ENCODE measurements around the gene GRM7. TPM values are rescaled to one million over a fixed set of nuclear protein-coding genes. Genes with fewer than 3 reads are reported as not detected.
A peak's percentile ranks its signal among the peaks of the same experiment; 100 is the strongest.

Gene GRM7
- total RNA-seq, 1 experiment from 2014 or later, result not detected

DNA sequence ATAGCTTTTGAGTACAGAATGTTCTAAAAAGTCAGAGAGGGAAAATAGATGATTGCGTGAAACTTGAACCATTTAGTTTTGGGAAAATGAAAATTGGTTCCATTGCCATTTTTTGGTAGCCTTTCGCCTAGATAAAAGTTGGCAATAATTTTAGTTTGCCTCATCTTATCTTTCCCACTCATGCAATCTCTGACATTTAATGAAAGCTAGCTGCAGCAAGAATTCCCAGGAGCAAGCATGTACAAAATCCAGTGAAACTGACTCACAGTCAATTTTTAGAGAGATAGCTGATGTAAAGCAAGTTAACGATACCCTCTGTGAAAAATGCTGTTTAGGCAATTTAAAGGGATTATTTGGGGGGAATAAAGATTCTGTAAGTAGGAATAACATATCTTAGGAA is 797.4 kb downstream of the GRM7 start:
- Histone ChIP-seq H3K4me1 (replicated peaks) (peaks cover 9% of the 10 kb centered on the region), H3K27ac (no peak overlapping the region), H3K27me3 (replicated peaks) (no peaks in the 10 kb centered on the region), H3K4me3 (no peak overlapping the region), H3K36me3 (no peaks in the 10 kb centered on the region), H3K9me3 (replicated peaks) (no peaks in the 10 kb centered on the region)
- DNase-seq (ENCODE audit: low read depth in 1 of 2, low spot score in 2 of 2), result no peak

DNA sequence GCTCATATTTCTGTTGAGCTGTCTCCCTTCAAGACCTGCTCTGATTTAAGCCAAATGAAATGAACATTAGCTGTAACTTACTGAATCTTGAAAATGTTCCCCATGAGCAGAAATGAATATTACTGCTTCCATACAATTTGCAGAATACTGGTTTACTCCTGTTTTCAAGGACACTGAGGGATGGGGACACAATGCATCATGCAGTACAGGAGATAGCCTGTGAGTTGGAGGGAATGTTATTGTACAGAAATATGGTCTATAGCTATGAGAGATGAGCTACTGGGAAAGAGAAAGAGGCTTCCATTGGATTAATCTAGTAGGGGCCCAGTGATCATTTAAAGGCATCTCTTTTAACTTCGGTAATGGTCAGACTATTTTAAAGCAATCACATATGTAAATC is 798.2 kb downstream of the GRM7 start:
- H3K4me3 ChIP-seq, result no peak overlapping the region
- H3K27ac ChIP-seq, result no peak overlapping the region
- H3K9me3 ChIP-seq (replicated peaks), result no peaks in the 10 kb centered on the region
- H3K4me1 ChIP-seq (replicated peaks), result peaks cover 9% of the 10 kb centered on the region
- H3K27me3 ChIP-seq (replicated peaks), result no peaks in the 10 kb centered on the region
- H3K36me3 ChIP-seq, result no peaks in the 10 kb centered on the region
- DNase-seq (ENCODE audit: low read depth in 1 of 2, low spot score in 2 of 2), result no peak

DNA sequence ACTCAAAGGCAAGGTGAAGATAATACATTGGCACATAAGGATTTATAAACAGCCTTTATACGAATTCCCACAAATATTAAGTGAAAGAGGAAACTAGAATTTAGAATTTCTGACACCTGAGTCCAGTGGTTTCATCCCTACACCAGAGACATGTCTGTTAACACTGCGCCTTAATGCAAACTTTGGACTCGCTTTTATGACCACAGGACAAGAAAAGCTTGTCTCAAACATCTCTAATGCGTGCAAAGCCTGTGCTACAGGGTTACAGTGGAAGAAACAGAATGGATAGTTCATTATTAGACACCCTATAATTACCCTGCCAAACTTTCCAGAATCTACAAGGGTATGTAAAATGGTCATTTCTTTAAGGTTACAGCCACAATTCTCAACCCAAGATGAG is 802.9 kb downstream of the GRM7 start:
- DNase-seq (ENCODE audit: low read depth in 1 of 2, low spot score in 2 of 2), result no peak
- Histone ChIP-seq H3K4me1 (replicated peaks) (peaks cover 5% of the 10 kb centered on the region), H3K27me3 (replicated peaks) (no peaks in the 10 kb centered on the region), H3K9me3 (replicated peaks) (no peaks in the 10 kb centered on the region), H3K4me3 (no peak overlapping the region), H3K27ac (no peak overlapping the region), H3K36me3 (no peaks in the 10 kb centered on the region)

DNA sequence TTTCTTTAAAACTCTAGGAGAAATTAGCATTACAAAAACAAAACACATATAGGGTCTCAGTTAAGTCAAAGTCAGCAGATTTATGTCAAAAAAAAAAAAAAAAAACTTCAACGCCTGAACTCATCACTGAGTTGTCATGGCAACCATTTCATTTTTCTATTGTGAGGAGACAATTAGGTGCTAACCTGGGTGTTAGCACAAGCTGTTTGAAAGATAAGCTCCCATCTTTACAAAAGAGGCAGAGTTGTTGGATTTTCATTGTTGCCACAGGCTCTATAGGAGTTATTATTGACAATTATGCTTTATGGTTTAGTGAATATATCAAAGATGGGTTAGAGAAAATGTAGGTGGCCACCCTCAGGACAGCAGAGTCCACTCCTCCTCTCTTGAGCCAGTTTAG is 806.9 kb downstream of the GRM7 start:
- H3K27me3 ChIP-seq (replicated peaks), result no peaks in the 10 kb centered on the region
- H3K27ac ChIP-seq, result no peak overlapping the region
- no peaks in the 10 kb centered on the region for H3K9me3 ChIP-seq (replicated peaks)
- no peak for DNase-seq (ENCODE audit: low read depth in 1 of 2, low spot score in 2 of 2)
- H3K4me1 ChIP-seq (replicated peaks), result no peaks in the 10 kb centered on the region
- no peak overlapping the region for H3K4me3 ChIP-seq
- no peaks in the 10 kb centered on the region for H3K36me3 ChIP-seq

DNA sequence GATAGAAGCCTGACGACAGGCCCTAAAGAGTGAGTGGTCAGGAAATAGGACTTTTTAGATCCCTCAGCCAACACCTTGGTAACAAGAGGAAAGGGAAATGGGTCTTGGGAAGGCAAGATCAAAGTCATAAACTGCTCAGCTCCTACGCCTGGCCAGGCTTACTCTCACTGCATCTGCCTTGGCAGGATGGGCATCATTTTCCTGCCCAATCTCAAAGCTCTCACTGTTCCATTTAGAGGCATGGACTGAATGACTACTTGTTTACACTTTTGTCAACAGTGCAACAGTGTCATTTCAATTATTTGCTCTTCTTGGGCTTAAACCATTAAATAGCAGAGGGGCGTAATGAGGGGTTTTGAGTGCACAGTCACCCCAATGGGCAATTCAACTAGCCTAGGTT is 808.7 kb downstream of the GRM7 start:
- Histone ChIP-seq H3K9me3 (replicated peaks) (no peaks in the 10 kb centered on the region), H3K4me1 (replicated peaks) (no peaks in the 10 kb centered on the region), H3K27me3 (replicated peaks) (no peaks in the 10 kb centered on the region), H3K27ac (no peak overlapping the region), H3K36me3 (no peaks in the 10 kb centered on the region), H3K4me3 (no peak overlapping the region)
- no peak for DNase-seq (ENCODE audit: low read depth in 1 of 2, low spot score in 2 of 2)

DNA sequence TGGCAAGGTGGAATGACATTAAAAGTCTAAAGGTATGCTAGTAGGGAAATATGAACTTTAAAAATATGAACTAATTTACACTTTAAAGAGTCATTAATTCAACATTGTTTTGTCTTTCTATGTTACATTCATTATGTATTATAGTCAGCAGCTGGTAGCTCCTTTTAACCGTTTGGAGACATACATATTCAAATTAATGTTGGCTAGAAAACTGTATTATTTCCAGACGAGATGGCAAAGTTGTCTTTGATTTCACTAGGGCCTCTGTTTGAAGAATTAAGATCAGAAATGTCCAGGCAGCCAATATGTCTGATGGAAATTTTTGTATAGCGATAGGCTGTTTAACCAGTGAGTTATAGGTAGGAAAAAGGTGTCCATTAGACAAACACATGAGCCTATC is 817.6 kb downstream of the GRM7 start:
- no peak overlapping the region for H3K27ac ChIP-seq
- H3K9me3 ChIP-seq (replicated peaks), result no peaks in the 10 kb centered on the region; the same call in 1 of the 2 replicates
- no peaks in the 10 kb centered on the region for H3K36me3 ChIP-seq
- H3K4me3 ChIP-seq, result no peak overlapping the region
- DNase-seq (ENCODE audit: low read depth in 1 of 2, low spot score in 2 of 2), result no peak
- H3K27me3 ChIP-seq (replicated peaks), result no peaks in the 10 kb centered on the region
- peaks cover 11% of the 10 kb centered on the region for H3K4me1 ChIP-seq (replicated peaks)

DNA sequence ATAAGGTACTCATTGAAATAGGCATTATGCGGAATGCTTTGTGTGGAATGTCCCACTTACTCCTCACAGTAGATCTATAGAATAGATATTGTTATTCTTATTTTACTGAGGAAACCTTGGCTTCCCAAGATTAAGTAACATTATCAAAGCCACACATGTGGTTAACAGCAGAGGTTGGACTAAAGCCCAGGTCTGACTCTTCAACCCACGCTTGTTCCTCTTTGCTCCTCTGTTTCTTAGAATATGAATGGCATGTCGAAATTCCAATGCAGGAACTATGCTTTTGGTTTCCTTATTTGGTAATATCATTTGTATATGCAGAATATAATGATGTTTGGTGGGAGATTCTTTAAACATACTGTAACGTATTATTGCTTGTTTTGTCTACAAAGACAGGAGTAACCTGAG is 821.9 kb downstream of the GRM7 start:
- DNase-seq (ENCODE audit: low read depth in 1 of 2, low spot score in 2 of 2), result peak; percentile 54 to 66
- H3K27me3 ChIP-seq (replicated peaks), result no peaks in the 10 kb centered on the region
- peak overlapping the region; percentile 56 for H3K27ac ChIP-seq
- peaks cover 27% of the 10 kb centered on the region for H3K4me1 ChIP-seq (replicated peaks)
- H3K4me3 ChIP-seq, result no peak overlapping the region
- H3K9me3 ChIP-seq (replicated peaks), result no peaks in the 10 kb centered on the region; the same call in 1 of the 2 replicates
- H3K36me3 ChIP-seq, result no peaks in the 10 kb centered on the region

DNA sequence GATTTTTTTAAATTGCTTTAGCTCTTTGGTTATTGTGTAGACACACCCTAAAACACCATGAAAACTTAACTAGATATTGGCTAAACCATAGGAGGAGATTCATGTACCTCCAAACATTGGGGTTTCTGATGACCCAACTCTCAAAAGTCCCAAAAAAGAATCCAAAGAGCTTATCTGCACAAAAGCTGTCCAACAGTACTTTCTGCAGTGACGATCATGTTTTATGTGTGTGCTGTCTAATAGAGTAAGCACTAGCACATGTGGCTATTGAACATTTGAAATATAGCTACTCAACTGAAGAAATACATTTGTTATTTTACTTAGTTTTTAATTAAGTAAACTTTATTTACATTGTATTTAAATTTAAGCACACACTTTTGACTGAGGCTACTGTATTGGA is 822.5 kb downstream of the GRM7 start:
- Histone ChIP-seq H3K4me1 (replicated peaks) (peaks cover 27% of the 10 kb centered on the region), H3K4me3 (no peak overlapping the region), H3K9me3 (replicated peaks) (no peaks in the 10 kb centered on the region; the same call in 1 of the 2 replicates), H3K27me3 (replicated peaks) (no peaks in the 10 kb centered on the region), H3K27ac (peak overlapping the region; percentile 56), H3K36me3 (no peaks in the 10 kb centered on the region)
- no peak for DNase-seq (ENCODE audit: low read depth in 1 of 2, low spot score in 2 of 2)

DNA sequence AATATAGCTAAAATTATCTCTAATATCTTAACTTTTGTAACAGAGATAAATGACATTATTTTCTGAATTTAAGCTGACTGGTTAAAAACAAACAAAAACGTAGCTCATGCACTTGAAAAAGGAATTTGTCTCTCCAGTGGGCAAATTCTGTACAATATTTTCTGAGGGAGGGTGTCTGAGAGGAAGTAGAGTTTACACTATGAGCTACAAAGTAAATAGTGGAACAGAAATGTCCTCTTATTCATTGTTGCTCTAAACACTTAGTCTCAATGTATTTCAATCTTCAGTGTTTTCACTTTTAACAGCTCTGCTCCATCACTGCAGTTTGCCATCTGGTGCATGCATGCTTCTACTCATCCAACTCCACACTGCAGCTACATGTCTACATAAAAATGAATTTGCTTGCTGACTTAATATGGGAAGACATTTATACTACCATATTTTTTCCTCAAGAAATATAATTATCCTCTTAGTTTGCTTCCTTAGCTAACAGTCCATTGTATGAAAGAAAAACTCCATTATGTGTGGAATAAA is 823.3 kb downstream of the GRM7 start:
- H3K27me3 ChIP-seq (replicated peaks), result no peaks in the 10 kb centered on the region
- H3K36me3 ChIP-seq, result no peaks in the 10 kb centered on the region
- H3K4me3 ChIP-seq, result no peak overlapping the region
- H3K9me3 ChIP-seq (replicated peaks), result no peaks in the 10 kb centered on the region
- H3K27ac ChIP-seq, result no peak overlapping the region
- peaks cover 27% of the 10 kb centered on the region for H3K4me1 ChIP-seq (replicated peaks)
- peak in 1 of 2 experiments; percentile 23 for DNase-seq (ENCODE audit: low read depth in 1 of 2, low spot score in 2 of 2)

DNA sequence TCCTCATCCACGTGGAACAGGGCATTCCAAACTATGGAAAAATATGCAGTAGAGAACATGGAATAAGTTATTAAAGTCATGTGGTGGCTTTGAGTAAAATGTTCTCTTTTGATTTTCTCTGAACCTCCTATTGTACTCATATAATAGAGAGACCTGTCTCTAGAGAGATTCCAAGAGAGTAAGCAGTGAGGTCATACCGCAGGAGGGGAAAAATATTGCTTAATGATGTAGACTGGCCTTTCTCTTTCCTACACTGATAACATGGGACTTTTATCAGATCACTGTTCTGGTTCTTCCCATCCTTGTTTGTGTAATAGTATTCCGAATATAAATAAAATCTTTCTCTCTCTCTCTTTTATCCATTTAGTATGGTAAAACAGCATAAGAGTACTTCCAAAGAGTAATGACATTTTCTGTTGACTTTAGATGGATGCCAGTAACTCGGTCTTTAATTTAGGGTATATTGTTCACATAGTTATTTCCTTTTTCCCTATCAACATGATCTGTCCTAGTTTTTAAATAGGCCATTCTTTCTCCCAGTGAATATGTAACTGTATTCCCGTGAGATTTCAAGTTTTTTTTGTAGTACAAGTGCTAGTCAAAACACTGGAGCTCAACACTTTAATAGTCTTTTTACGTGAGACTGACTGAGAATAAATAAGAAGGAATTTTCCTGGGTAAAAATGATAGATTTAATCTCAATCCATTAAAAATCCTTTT is 826.7 kb downstream of the GRM7 start:
- no peak overlapping the region for H3K27ac ChIP-seq
- H3K27me3 ChIP-seq (replicated peaks), result no peaks in the 10 kb centered on the region

DNA sequence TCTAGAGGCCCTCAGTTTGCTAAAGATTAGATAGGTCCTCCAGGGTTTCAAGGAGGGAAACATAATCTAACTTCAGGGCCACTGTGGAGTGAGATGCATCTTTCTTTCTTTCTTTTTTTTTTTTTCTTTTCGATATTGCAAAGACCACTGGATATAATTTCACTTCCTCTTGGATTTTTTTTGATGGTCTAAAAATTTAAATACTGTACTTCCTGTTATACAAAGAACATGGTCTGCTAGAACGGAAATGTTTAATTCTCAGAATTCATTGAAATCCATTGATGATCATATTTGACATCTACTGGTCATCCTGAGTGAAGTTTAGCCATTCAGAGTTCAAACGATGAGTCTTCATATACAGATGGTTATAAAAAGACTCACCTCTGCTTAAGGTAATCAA is 832.0 kb downstream of the GRM7 start:
- Histone ChIP-seq H3K4me3 (no peak overlapping the region), H3K27me3 (replicated peaks) (no peaks in the 10 kb centered on the region), H3K27ac (no peak overlapping the region), H3K36me3 (no peaks in the 10 kb centered on the region), H3K9me3 (replicated peaks) (no peaks in the 10 kb centered on the region), H3K4me1 (replicated peaks) (no peaks in the 10 kb centered on the region)
- no peak for DNase-seq (ENCODE audit: low read depth in 1 of 2, low spot score in 2 of 2)

More for the DNA sequence above, 826.7 kb downstream of the GRM7 start:
- Histone ChIP-seq H3K36me3 (no peaks in the 10 kb centered on the region), H3K4me1 (replicated peaks) (peaks cover 25% of the 10 kb centered on the region), H3K9me3 (replicated peaks) (no peaks in the 10 kb centered on the region), H3K4me3 (no peak overlapping the region)
- no peak for DNase-seq (ENCODE audit: low read depth in 1 of 2, low spot score in 2 of 2)

DNA sequence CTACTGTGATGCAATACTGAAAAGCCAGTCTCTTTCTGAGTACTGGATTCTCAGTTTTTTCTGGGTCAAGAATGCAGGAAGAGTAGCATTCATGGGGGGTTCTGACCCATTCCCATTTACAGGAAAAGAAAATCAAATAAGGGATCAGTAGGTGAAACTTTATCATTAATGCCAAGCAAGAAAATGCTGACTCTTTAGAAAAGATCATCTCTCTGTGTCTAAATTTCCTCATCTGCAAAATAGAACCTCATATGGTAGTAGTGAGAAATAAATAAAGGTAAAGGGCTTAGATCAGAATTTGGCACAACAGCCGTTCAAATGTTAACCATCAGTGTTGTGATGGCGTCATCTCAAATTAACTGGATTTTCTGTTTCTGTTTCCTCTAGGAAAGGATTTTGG is 833.1 kb downstream of the GRM7 start:
- no peaks in the 10 kb centered on the region for H3K36me3 ChIP-seq
- H3K27me3 ChIP-seq (replicated peaks), result no peaks in the 10 kb centered on the region
- no peaks in the 10 kb centered on the region for H3K9me3 ChIP-seq (replicated peaks)
- H3K4me3 ChIP-seq, result no peak overlapping the region
- no peak overlapping the region for H3K27ac ChIP-seq
- DNase-seq (ENCODE audit: low read depth in 1 of 2, low spot score in 2 of 2), result no peak
- H3K4me1 ChIP-seq (replicated peaks), result no peaks in the 10 kb centered on the region

DNA sequence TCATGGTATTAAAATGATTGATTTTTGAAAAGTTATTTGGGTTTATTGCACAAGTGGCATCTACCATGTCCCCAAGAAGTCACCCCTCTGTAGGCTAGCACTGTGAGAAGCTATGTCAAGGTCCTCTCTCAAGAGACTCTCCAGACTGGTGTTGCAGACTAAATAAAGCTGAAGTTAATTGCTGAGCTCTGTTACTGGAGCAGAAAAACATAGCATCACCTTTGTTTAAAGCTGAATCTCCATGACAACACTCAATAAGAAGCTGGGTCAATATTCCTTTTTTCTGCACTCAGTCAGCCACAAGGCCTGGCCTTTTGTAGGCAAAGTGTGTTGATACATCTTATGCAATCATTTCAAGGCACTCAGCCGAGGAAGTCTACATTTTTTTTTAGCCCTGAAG is 834.1 kb downstream of the GRM7 start:
- DNase-seq (ENCODE audit: low read depth in 1 of 2, low spot score in 2 of 2), result no peak
- Histone ChIP-seq H3K4me1 (replicated peaks) (no peaks in the 10 kb centered on the region), H3K36me3 (no peaks in the 10 kb centered on the region), H3K27me3 (replicated peaks) (no peaks in the 10 kb centered on the region), H3K27ac (no peak overlapping the region), H3K9me3 (replicated peaks) (no peaks in the 10 kb centered on the region), H3K4me3 (no peak overlapping the region)

DNA sequence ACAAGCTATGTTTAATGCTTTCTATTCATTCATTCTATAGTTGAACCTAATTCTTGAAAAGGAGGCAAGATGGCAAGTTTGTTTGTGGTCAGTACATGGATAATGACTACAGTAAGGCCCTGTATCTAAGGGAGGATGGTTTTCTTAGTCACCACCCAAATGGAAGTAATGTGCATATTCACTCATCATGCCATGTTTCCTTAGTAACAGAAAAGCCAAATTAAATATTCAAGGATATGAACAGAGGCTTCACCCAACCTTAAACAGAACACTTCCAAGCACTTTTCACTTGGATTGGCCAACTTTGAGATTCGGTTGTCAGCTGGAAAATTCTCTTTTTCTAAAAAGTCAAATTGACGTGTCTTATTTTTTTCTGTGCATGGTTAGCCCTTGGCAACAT is 835.4 kb downstream of the GRM7 start:
- no peak for DNase-seq (ENCODE audit: low read depth in 1 of 2, low spot score in 2 of 2)
- no peaks in the 10 kb centered on the region for H3K4me1 ChIP-seq (replicated peaks)
- no peak overlapping the region for H3K27ac ChIP-seq
- H3K9me3 ChIP-seq (replicated peaks), result no peaks in the 10 kb centered on the region
- H3K4me3 ChIP-seq, result no peak overlapping the region
- no peaks in the 10 kb centered on the region for H3K27me3 ChIP-seq (replicated peaks)
- no peaks in the 10 kb centered on the region for H3K36me3 ChIP-seq

DNA sequence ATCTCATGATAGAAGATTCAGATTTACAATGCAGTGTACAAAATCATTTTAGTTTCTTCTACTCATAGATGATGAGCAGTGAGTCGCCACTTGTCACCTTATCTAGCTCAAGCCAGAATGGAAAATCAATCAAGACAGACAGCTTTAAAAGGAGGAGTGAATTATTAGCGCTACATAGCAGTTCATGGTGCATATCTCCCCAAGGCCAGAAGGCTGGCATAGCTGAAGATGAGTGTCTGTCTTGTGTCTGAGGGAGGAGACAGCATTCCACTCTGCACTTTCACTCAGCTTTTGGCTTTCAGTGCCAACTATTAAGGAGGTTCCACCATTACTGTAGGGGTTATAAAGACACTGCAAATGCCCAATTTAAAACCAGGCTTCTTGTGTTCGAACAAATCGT is 836.6 kb downstream of the GRM7 start:
- H3K4me1 ChIP-seq (replicated peaks), result no peaks in the 10 kb centered on the region
- no peaks in the 10 kb centered on the region for H3K9me3 ChIP-seq (replicated peaks)
- DNase-seq (ENCODE audit: low read depth in 1 of 2, low spot score in 2 of 2), result no peak
- H3K27me3 ChIP-seq (replicated peaks), result no peaks in the 10 kb centered on the region
- H3K36me3 ChIP-seq, result no peaks in the 10 kb centered on the region
- H3K27ac ChIP-seq, result no peak overlapping the region
- H3K4me3 ChIP-seq, result no peak overlapping the region

Measured in SJSA1 (cell line).